Kidney glomerular epithelial cell (primary cell): ENCODE data around the gene CT45A5.
"Not testable (repeated sequence)": the region's sequence is repeated elsewhere in the genome, so short reads cannot be mapped to it uniquely, and the experiment has no call there.

Experiments used
- DNase-seq: peaks from one replicate; lab custom pipeline; 2025; lab: John Stamatoyannopoulos, UW

The CT45A5 gene, protein sequence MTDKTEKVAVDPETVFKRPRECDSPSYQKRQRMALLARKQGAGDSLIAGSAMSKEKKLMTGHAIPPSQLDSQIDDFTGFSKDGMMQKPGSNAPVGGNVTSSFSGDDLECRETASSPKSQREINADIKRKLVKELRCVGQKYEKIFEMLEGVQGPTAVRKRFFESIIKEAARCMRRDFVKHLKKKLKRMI

DNA sequence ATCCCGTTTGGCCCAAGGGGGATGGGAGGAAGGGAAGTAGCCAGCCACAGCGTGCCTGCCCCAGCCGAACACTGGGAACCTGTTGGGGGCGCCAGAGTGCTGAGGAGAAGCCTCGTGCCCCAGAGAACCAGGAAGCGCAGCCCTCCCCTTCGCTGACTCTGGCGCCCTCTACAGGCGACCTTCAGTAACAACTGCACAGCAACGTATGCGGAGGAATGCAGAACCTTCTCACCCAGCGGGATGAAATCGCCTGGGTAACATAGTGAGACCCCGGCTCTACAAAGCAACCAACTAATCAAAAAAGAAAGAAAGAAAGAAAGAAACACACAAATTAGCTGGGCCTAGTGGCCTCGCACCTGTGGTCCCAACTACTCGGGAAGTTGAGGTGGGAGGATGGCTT, at the start of gene CT45A5:
Gene CT45A5 (minus strand): TSS at position 101 of the 400 bp plus-strand sequence. CDS start 3,774 bp downstream, outside the sequence.
- not testable (repeated sequence) for DNase-seq

DNA sequence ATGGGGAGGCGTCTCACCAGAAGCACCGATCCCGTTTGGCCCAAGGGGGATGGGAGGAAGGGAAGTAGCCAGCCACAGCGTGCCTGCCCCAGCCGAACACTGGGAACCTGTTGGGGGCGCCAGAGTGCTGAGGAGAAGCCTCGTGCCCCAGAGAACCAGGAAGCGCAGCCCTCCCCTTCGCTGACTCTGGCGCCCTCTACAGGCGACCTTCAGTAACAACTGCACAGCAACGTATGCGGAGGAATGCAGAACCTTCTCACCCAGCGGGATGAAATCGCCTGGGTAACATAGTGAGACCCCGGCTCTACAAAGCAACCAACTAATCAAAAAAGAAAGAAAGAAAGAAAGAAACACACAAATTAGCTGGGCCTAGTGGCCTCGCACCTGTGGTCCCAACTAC, 34.6 kb upstream of the CT45A5 start, which contains the start of gene CT45A2:
Gene CT45A2 (minus strand): TSS at position 101 of the 400 bp plus-strand sequence. CDS start 3,747 bp downstream, outside the sequence.
- DNase-seq, result not testable (repeated sequence)

DNA sequence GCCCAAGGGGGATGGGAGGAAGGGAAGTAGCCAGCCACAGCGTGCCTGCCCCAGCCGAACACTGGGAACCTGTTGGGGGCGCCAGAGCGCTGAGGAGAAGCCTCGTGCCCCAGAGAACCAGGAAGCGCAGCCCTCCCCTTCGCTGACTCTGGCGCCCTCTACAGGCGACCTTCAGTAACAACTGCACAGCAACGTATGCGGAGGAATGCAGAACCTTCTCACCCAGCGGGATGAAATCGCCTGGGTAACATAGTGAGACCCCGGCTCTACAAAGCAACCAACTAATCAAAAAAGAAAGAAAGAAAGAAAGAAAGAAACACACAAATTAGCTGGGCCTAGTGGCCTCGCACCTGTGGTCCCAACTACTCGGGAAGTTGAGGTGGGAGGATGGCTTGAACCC, 17.4 kb upstream of the CT45A5 start, which contains the start of gene CT45A6:
Gene CT45A6 (minus strand): TSS at position 101 of the 400 bp plus-strand sequence. CDS start 3,794 bp downstream, outside the sequence.
- not testable (repeated sequence) for DNase-seq

DNA sequence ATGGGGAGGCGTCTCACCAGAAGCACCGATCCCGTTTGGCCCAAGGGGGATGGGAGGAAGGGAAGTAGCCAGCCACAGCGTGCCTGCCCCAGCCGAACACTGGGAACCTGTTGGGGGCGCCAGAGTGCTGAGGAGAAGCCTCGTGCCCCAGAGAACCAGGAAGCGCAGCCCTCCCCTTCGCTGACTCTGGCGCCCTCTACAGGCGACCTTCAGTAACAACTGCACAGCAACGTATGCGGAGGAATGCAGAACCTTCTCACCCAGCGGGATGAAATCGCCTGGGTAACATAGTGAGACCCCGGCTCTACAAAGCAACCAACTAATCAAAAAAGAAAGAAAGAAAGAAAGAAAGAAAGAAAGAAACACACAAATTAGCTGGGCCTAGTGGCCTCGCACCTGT, 17.2 kb downstream of the CT45A5 start, which contains the start of gene CT45A3:
Gene CT45A3 (minus strand): TSS at position 101 of the 400 bp plus-strand sequence. CDS start 3,747 bp downstream, outside the sequence.
- not testable (repeated sequence) for DNase-seq

DNA sequence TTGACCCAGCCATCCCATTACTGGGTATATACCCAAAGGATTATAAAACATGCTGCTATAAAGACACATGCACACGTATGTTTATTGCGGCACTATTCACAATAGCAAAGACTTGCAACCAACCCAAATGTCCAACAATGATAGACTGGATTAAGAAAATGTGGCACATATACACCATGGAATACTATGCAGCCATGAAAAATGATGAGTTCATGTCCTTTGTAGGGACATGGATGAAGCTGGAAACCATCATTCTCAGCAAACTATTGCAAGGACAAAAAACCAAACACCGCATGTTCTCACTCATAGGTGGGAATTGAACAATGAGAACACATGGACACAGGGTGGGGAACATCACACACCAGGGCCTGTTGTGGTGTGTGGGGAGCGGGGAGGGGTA, 40.6 kb downstream of the CT45A5 start:
- not testable (repeated sequence) for DNase-seq

DNA sequence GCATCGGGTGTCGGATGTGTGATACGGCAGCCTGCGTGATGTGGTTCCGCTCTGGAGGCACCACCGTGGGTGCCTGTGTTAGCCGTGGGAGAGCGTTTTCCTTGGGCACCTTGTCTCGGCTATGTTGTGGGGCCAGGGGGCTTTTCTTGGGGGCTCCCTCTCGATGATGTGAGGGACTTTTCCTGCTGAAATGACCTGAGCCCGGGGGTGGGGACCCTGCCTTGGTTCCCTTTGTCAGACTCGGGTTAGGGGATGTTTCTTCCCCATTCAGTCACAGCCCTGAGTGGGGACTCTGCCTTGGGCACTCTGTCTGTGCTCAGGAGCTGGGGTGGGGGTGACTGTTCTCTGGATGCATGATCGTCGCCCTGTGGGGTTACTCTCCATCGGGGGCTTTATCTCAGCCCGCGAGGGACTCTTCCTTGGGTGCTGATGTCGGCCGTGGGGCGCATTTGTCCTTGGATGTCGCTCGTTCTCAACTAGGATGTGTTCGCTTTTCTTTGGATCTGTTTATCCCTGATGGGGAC, 44.0 kb downstream of the CT45A5 start:
- no peak for DNase-seq

DNA sequence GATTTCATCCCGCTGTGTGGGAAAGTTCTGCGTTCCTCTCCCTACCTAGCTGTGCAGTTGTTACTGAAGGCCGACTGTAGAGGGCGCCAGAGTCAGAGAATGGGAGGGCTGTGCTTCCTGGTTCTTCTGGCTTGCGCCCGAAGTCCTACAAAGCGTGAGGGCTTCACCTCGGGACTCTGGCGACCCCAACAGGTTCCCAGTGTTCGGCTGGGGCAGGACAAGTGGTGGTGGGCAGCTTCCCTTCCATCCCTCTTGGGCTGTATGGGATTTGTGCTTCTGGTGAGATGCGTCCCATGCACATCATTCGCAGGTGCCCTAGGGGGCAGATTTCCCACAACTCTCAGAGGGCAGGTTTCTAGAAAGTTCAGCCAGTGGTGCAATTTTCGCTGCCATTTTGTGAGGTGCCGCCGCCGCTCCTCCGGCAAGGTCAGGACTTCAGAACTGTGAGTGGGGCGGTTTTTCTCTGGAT, 44.6 kb downstream of the CT45A5 start:
- DNase-seq, result no peak

DNA sequence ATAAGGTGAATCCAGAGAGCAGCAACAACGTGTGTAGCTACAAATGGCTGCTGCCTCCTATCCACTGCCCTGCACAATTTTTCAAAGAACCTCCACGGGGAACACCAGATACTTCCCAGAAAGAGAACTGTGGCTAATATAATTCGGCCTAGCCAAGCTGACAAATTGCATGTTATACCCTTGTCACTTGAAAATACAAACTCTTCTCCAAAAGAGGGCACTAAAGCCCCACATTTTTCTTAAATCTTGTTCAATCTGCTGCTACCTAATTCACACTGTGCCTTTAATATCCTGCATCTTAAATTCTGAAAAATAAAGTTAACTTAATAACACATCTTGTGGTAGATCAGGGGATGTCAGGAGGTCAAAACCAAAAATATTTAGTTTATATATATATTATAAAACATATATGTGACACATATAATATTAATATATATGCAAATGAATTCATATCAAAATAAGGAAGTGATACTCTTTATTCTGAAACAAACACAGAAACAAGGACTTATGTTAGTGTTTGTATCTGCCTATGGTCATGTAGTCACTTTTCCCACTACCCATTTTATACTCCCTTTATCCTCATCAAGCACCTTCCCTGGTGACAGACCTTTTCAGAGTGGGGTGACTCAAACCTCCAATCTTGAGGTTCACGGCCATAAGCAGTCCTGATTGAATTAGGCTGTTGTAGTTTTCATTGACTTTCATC, 47.8 kb downstream of the CT45A5 start:
- DNase-seq, result no peak

DNA sequence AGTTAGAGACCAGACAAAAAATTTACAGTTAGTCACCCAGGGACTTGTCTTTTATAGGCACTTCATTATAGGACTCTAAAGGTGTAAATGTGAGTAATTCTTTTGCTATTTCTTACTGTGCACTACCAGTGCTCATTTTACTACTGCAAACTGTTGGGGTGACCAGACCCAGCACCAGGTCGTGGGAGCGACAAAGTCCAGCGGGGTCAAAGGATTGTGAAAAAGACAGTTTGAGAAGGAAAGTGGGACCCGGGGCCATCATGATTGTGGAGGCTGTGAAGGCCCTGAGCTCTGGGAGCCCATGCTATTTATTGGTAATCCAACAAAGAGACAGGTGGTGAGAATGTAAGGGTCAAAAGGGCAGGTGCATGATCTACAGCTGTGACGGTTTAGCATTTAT, 50.6 kb downstream of the CT45A5 start:
- not testable (repeated sequence) for DNase-seq
